ENCODE data around the gene EVPL. TPM values are rescaled to one million over a fixed set of nuclear protein-coding genes. Genes with fewer than 3 reads are reported as not detected.

The EVPL gene
- total RNA-seq, 1 donor from 2014 or later, result not detected

- Histone ChIP-seq H3K4me3 (no peak overlapping the region), H3K9me3 (no peaks in the 10 kb centered on the region), H3K36me3 (no peaks in the 10 kb centered on the region), H3K4me1 (peaks cover 0 to 6% of the 10 kb centered on the region in 2 donors), H3K27me3 (no peaks in the 10 kb centered on the region), H3K27ac (no peak overlapping the region)
- no peak for TF ChIP-seq CTCF (IDR thresholded peaks at IDR 0.05)
- no peak for DNase-seq (ENCODE audit: low spot score in 2 of 2)
- intact Hi-C loops (cut with DNase I), result no loop called here
Observed at GRCh38 chr17:75983501-75984181, 43.5 kb downstream of the EVPL start.

GRCh38 chr17:75981019-75981615 is 46.0 kb downstream of the EVPL start:
- H3K9me3 ChIP-seq, result no peaks in the 10 kb centered on the region
- peaks cover 0 to 2% of the 10 kb centered on the region in 2 donors for H3K36me3 ChIP-seq
- H3K27ac ChIP-seq, result no peak overlapping the region
- intact Hi-C loops (cut with DNase I), result no loop called here
- H3K27me3 ChIP-seq, result no peaks in the 10 kb centered on the region
- no peak for TF ChIP-seq CTCF (IDR thresholded peaks at IDR 0.05)
- H3K4me1 ChIP-seq, result peaks cover 2 to 26% of the 10 kb centered on the region in 2 donors
- H3K4me3 ChIP-seq, result no peak overlapping the region
- no peak for DNase-seq (ENCODE audit: low spot score in 2 of 2)

DNA sequence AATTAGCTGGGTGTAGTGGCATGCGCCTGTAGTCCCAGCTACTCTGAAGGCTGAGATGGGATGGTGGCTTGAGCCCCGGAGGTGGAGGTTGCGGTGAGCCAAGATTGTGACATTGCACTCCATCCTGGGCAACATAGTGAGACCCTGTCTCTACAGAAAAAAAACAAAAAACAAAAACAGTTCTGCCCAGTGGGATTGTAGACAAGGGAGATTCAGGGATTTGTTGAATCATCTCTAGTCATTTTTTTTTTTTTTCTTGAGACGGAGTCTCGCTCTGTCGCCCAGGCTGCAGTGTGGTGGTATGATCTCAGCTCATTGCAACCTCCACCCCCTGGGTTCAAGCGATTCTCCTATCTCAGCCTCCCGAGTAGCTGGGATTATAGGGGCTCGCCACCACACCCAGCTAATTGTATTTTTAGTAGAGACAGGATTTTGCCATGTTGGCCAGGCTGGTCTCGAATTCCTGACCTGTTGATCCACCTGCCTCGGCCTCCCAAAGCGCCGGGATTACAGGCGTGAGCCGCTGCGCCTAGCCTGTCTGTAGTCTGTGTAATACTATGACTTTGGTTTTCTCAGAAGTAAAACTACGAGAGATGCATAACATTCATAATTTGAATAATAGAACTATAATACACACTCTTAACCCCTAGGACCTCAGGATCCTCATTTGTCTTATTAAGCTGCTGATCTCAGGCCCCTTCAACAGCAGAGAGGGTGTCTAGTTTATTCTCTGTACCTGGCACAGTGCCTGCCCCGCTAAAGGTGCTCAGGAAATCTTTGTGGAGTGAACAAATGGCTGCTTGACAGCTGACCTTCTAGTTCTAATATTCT is 46.7 kb downstream of the EVPL start:
- Histone ChIP-seq H3K36me3 (peaks cover 0 to 2% of the 10 kb centered on the region in 2 donors), H3K4me3 (peak overlapping the region; percentile 76 to 88), H3K9me3 (no peaks in the 10 kb centered on the region), H3K4me1 (peaks cover 2 to 26% of the 10 kb centered on the region in 2 donors), H3K27me3 (no peaks in the 10 kb centered on the region), H3K27ac (peak overlapping the region; percentile 93 to 99)
- no peak for DNase-seq (ENCODE audit: low spot score in 2 of 2)
- no peak for TF ChIP-seq CTCF (IDR thresholded peaks at IDR 0.05)
- intact Hi-C loops (cut with DNase I), result no loop called here

- TF ChIP-seq CTCF (IDR thresholded peaks at IDR 0.05), result no peak
- Histone ChIP-seq H3K9me3 (no peaks in the 10 kb centered on the region), H3K4me1 (peaks cover 2 to 26% of the 10 kb centered on the region in 2 donors), H3K36me3 (peaks cover 0 to 2% of the 10 kb centered on the region in 2 donors), H3K27me3 (no peaks in the 10 kb centered on the region), H3K4me3 (peak overlapping the region; percentile 76 to 88), H3K27ac (peak overlapping the region; percentile 93 to 99)
- DNase-seq (ENCODE audit: low spot score in 2 of 2), result peak in 1 of 2 donors; percentile 87
- intact Hi-C loops (cut with DNase I), result loop anchor here (1.0 to 10.0 kb wide), 6 partner anchors 38 to 373 kb away; partner anchors contain the start of genes FBF1, MRPL38, PRPSAP1 and TRIM65
Observed at GRCh38 chr17:75979705-75980187, 47.4 kb downstream of the EVPL start.

GRCh38 chr17:75978938-75979704 is 48.0 kb downstream of the EVPL start, which contains the start of the genes ACOX1 and TEN1:
Gene ACOX1 (minus strand): TSS chr17:75979166. CDS start chr17:75979073, 93 bp downstream.
Gene TEN1 (plus strand): TSS chr17:75979240. CDS start chr17:75986193, 6,953 bp downstream.
- H3K27me3 ChIP-seq, result no peaks in the 10 kb centered on the region
- H3K4me3 ChIP-seq, result peak within 1 kb of the TSS; percentile 76 to 88
- H3K9me3 ChIP-seq, result no peaks in the 10 kb centered on the region
- peak; percentile 89 to 98 for DNase-seq (ENCODE audit: low spot score in 2 of 2)
- peaks cover 0 to 6% of the 10 kb centered on the region in 2 donors for H3K36me3 ChIP-seq
- intact Hi-C loops (cut with DNase I), result loop anchor here (1.0 to 10.0 kb wide), 6 partner anchors 38 to 373 kb away; partner anchors contain the start of genes FBF1, MRPL38, PRPSAP1 and TRIM65
- H3K27ac ChIP-seq, result peak within 1 kb of the TSS; percentile 93 to 99
- peaks cover 2 to 26% of the 10 kb centered on the region in 2 donors for H3K4me1 ChIP-seq
- peak; percentile 15 to 35 (median 33) for TF ChIP-seq CTCF (IDR thresholded peaks at IDR 0.05)
